ENCODE results near the gene MKRN1.
"Not testable (repeated sequence)": the region's sequence is repeated elsewhere in the genome, so short reads cannot be mapped to it uniquely, and the experiment has no call there.

The MKRN1 gene

DNA sequence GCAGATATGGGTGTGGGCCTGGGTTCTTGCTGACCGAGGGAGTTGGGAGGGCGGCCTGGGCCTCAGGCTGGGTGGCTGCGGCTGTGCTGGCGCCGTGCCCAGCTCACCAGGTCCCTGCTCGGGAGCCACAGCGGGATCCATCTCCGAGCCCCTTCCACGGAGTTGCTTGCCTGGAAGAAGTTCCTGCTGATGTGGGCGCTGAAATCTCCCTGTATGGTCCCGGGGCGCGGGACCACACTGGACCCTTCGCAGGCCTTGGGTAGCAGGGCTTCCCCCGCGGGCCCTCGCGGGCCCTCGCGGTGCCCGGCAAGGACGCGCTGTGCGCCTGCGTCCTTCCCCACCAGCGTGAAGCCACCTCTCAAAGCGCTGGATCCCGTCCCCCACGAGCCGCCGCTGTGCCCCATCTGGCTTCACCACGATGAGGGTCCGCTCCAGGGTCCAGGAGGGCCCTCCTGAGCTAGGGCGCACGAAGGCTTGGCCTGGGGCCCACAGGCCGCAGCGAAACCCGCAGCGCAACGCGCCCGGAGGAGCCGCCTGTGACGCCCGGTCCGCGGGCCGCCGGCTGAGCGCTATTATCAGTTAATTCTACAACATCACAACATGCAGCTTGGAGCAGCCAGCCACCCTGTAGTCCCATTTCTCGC is 43.9 kb downstream of the MKRN1 start:
- DNase-seq (ENCODE audit: low spot score): peak; percentile 32

DNA sequence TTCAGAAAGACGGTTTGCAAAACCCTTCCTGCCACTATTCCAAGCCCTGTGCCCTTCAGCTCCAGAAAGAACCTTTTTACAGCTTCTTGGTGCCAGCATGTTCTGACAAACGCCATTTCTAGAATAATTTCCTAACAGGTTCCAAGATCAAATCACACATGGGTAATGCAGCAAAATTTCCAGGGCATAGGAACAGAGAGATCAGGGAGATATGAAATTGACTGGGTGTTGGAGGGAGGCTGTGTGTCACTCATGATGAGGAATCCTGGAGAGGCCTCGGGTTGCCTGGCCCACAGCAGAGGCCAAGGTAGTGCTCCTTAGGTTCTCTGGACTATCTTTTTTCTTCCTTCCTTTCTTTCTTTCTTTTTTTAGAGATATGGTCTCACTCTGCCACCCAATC is 45.9 kb downstream of the MKRN1 start:
- no peak for DNase-seq (ENCODE audit: low spot score)

DNA sequence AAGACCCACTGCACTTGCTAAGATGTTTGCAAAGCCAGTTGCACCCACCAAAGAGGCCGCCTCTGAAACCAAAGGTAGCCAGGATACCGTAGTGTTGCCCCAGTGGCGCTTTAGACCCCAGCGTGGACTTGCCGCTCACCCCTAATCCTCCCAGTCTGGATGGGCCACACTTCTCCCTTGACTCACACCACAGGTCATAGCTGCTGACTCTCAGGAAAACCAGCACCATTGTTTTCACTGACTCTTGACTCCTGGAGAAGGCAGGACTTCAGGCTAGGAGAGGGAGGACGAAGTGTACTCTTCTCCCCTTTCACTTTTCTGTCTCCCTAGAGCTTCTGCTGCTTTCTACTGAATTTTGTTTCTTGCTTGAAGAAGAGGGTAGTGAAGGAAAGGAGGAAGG is 53.2 kb downstream of the MKRN1 start:
- no peak for DNase-seq (ENCODE audit: low spot score)

DNA sequence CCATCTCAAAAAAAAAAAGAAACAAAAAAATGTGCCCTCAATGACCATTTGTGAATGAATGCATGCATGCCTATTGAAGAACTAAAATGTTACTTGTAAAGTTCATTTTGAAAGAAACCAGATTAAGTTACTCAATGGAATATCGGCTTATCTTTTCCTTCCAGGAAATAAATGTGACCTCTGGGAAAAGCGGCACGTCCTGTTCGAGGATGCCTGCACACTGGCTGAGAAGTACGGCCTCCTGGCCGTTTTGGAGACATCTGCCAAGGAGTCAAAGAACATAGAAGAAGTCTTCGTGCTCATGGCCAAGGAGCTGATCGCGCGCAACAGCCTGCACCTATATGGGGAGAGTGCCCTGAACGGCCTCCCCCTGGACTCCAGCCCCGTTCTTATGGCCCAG is 53.6 kb downstream of the MKRN1 start:
- no peak for DNase-seq (ENCODE audit: low spot score)

DNA sequence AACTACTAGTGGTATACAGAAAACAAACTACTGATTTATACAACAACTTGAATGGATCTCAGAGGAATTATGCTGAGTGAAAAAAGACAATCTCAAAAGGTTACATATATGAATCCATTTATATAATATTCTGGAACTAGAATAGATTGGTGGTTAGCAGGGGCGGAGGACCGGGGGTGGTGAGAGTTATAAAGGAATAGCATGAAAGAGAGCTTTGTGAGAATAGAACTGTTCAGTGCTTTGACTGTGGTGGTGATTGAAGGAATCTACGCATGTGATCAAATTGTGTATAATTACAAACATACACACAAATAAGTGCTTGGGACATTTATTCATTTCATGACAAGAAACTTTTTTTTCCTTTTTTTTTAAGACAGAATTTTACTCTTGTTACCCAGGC is 55.8 kb downstream of the MKRN1 start:
- no peak for DNase-seq (ENCODE audit: low spot score)

DNA sequence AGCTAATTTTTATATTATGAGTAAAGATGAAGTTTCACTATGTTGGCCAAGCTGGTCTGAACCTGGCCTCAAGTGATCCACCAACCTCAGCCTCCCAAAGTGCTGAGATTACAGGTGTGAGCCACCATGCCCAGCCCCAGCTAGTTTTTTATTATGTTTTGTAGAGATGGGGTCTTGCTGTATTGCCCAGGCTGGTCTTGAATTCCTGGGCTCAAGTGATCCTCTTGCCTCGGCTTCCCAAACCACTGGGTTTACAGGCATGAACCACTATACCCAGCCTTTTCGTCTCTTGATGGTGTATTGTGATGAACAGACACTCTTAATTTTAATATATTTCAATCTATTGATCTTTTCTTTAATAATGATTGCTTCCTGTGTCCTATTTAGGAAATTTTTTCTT is 57.8 kb downstream of the MKRN1 start:
- no peak for DNase-seq (ENCODE audit: low spot score)

DNA sequence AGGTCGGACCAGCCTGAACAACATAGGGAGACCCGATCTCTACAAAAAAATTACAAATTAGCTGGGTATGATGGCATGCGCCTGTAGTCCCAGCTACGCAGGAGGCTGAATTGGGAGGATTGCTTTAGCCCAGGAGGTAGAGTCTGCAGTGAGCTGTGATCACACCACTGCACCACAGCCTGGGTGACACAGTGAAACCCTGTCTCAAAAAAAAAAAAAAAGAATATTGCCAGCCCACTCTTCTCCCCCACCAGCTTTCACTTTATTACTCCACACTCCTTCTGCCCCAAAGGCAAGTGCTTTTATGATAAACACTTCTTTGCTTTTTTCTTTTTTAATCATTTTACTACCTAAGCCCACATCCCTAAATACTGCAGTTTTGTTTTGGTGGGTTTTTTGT is 60.7 kb downstream of the MKRN1 start:
- DNase-seq (ENCODE audit: low spot score): no peak

DNA sequence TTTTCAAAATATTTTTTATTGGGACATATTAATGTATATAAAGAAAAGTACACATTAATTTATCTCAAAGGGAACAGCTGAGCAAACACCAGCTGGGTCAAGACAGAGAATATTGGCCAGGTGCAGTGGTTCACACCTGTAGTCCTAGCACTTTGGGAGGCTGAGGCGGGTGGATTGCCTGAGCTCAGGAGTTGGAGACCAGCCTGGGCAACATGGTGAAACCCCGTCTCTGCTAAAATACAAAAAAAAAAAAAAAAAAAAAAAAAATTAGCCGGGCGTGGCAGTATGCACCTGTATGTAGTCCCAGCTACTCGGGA is 61.2 kb downstream of the MKRN1 start:
- not testable (repeated sequence) for DNase-seq (ENCODE audit: low spot score)

DNA sequence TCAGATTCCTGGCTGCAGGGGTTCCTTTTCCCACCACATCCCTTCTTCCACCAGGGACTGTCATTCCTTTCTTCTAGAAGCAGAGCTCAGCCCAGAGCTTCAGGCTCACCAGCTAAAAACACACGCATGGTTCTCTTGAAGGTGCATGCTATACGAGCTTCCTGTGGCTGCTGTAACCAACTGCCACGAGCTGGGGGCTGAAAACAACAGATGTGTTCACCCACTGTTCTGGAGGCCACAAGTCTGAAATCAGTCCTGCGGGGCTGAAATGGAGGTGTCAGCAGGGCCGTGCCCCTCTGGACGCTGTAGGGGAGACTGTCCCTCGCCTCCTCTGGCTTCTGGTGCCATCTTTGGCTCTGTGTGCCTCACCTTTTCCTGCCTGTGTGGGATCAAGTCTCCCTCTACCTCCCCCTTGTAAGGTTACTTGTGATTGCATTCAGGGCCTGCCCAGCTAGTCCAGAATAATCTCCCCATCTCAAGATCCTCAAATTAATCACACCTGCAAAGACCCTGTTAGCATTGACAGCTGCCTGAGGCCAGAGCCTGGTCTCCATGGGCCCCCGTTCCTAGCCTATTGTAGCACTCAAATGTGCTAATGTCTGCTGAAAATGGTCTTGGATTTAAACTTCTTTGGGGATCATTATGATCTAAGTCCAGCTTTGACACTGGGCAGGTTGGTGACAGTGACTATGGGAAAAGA is 61.7 kb downstream of the MKRN1 start:
- no peak for DNase-seq (ENCODE audit: low spot score)

DNA sequence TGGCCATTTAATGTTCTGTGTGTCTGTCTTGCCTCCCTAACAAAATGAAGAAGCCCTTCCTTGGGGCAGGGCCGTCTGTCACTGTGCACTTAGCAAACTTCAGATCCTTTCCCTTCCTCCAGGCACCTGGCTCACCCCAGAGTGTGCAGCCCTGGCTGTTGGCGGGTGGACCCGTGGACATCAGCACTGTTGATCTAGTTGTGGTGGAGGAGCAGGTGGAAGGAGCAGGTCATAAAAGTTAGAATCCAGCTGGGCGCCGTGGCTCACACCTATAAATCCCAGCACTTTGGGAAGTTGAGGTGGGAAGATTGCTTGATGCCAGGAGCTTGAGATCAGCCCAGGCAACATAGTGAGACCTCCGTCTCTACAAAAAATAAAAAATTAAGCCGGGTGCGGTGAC is 62.7 kb downstream of the MKRN1 start:
- no peak for DNase-seq (ENCODE audit: low spot score)

DNA sequence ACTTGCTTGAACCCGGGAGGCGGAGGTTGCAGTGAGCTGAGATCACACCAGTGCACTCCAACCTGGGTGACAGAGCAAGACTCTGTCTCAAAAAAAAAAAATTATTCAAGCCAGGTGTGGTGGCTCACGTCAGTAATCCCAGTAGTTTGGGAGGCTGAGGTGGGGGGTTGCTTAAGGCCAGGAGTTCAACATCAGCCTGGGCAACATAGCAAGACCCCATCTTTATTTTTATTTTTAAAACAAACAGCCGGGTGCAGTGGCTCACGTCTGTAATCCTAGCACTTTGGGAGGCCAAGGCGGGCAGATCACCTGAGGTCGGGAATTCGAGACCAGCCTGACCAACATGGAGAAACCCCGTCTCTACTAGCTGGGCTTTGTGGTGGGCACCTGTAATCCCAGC is 63.5 kb downstream of the MKRN1 start:
- not testable (repeated sequence) for DNase-seq (ENCODE audit: low spot score)

DNA sequence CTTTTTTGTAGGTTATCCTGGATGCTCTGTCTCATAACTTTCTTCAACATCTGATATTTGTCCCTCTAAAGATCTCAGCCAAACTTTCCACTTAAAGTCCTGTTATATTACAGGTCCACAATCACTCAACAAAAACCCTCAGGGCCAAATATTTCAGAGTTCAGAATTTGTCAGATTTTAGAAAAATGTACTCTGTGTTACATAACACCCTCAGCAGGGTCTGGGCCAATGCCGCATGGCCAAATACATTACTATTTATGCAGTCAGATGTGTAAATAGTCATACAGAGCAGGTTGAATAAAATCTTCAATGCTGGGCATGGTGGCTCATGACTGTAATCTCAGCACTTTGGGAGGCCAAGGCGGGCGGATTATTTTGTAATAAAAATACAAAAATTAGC is 63.9 kb downstream of the MKRN1 start:
- DNase-seq (ENCODE audit: low spot score): no peak

DNA sequence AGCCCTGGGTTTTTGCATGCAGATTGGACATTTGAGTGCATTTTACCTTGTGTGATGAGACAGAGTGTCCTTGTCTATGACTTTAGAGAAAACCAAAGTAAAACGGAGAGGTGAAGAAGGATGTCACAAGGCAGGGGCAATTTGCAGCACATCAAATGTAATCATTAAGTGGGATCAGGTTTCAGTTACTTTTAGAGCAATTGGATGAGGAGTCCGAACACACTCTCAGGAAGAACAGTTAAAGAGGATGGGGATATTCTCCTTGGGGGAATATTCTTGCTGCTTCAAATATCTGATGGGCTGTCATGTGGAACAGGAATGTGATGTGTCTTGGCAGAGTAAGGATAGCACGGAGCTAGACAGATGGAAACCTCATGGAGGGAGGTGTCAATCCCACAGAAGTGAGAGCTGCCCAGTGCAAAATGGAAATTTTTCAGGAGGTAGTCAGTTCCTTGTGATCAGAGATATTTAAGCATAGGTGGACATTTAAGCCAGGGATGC is 74.7 kb downstream of the MKRN1 start:
- DNase-seq (ENCODE audit: low spot score): no peak

DNA sequence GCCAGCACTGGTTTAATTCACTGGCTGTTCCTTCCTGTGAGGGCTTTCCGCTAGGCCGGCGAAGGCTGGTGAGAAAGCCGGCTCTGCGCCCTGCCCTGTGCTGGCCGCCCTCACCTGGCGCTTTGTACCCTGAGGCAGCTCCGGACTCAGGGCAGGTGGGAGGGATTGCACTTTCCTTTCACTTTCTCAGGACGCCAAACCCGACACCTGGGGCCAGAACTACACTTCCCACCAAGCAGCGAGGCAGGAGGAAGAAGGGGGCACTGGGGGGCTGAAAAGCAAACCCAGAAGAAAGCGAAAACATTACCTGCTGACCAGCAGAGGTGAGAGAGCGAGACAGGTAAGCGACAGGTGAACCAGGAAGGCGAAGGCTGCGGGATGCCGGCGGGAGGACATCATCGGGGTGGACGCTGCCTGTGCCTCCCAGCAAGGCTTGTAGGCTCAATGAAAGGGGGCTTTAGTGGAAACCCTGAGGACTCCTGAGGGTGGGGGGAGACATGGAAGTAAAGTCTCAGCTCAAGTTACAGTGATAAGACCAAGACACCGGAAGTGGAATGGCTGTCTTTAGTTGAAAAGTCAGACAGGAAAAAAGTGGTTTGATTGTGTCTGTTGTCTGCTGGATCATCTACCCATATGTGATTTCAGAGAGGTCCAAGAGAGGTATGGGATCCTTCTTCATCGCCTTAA is 75.3 kb downstream of the MKRN1 start, which contains the start of gene RAB19:
Gene RAB19, plus strand, starts transcription at position 181 of the 687 bp plus-strand sequence. CDS start 3,589 bp downstream, outside the sequence.
- no peak for DNase-seq (ENCODE audit: low spot score)

All from hepatic stellate cell (primary cell).